ENCODE data around the gene CNPY1.

- TF ChIP-seq POLR2A (IDR thresholded peaks at IDR 0.05): no peak
- TF ChIP-seq, protein P1, sequence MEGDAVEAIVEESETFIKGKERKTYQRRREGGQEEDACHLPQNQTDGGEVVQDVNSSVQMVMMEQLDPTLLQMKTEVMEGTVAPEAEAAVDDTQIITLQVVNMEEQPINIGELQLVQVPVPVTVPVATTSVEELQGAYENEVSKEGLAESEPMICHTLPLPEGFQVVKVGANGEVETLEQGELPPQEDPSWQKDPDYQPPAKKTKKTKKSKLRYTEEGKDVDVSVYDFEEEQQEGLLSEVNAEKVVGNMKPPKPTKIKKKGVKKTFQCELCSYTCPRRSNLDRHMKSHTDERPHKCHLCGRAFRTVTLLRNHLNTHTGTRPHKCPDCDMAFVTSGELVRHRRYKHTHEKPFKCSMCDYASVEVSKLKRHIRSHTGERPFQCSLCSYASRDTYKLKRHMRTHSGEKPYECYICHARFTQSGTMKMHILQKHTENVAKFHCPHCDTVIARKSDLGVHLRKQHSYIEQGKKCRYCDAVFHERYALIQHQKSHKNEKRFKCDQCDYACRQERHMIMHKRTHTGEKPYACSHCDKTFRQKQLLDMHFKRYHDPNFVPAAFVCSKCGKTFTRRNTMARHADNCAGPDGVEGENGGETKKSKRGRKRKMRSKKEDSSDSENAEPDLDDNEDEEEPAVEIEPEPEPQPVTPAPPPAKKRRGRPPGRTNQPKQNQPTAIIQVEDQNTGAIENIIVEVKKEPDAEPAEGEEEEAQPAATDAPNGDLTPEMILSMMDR (IDR thresholded peaks at IDR 0.05 in 4 of 5, conservative IDR thresholded peaks at IDR 0.05 in 1 of 5): no peak
Observed at GRCh38 chr7:155471718-155472117, 74.6 kb downstream of the CNPY1 start.

Data from gastrocnemius medialis (tissue), 4 donors.